ENCODE data around the gene PTPRF.

The PTPRF gene

GRCh38 chr1:43664369-43664768, 133.7 kb downstream of the PTPRF start:
- DNase-seq (ENCODE audit: low read depth in 2 of 2), result no peak

DNA sequence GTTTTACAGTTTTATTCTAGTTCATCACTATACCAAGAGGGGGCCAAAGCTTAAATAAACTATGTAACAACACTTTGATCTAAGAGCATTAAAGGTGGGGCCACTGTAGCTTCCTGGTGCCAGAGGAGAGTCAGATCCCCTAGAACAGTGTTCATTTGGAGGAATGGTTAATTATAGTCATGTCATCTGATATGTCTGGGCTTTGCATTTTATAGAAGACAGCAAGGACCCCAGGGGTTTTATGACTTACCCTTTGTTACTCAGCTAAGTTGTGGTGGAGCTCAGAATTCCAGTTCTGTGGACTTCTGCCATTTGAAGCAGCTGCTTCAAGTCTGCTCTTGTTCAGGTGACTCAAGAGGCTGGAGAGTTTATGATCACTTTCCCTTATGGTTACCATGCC, 135.9 kb downstream of the PTPRF start:
- no peak for DNase-seq (ENCODE audit: low read depth in 2 of 2)

DNA sequence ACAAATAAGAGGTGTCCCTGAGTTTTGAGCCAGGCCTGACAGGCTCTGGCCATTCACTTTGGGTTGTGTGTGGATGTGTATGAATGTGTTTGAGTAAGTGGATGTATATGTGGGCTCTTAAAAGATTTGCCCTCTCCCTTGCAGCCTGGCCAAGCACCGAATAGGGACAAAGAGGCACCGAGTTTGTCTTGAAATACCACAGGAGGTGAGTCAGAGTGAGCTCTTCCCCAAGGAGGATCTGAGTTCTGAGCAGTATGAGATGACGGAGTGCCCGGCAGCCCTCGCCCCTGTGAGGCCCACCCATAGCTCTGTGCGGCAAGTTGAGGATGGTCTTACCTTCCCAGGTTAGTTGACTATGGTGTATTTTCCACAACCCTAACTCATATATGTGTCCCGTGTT, 138.3 kb downstream of the PTPRF start:
- no peak for DNase-seq (ENCODE audit: low read depth in 2 of 2)

- DNase-seq (ENCODE audit: low read depth in 2 of 2), result no peak
These were observed 139.2 kb downstream of the PTPRF start for GRCh38 chr1:43669878-43670277.

DNA sequence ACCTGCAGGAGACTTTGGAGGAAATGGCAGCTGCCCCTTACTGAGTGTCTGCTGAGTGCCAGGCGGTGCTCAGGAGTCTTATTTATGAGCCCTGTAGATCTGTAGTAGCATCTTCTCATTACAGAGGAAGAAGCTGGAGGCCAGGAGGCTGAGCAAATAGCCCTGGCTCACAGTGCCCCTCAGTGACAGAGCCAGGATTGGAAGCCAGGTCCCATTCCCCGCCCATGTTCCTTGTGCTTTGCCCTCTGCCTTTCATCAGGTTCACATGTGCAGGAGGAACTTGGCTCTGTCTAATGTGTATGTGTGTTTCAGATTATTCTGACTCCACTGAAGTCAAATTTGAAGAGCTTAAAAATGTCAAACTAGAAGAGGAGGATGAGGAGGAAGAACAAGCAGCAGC, 140.5 kb downstream of the PTPRF start:
- DNase-seq (ENCODE audit: low read depth in 2 of 2), result no peak

DNA sequence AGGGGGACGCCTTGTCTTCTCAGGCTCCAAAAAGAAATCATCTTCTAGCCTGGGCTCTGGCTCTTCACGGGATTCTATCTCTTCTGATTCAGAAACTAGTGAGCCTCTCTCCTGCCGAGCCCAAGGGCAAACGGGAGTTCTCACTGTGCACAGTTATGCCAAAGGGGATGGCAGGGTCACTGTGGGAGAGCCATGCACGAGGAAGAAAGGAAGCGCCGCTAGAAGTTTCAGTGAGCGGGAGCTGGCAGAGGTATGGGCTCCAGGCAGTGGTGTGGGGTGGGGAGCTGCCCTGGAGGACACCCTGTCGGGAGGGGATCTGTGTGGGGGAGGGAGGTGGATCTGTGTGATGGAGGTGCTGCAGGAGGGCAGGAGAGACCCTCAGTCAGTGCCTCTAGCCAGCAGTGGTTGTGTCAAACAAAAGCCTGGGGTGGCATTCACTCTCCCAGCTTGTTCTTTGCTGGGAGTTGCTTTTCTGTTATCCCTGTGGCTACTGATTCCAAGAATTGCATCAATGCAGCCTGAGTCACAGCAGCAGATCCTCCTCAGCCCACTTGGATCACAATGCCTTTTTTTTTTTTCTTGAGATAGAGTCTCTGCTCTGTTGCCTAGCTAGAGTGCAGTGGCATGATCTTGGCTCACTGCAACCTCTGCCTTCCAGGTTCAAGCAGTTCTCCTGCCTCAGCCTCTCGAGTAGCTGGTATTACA, 141.1 kb downstream of the PTPRF start:
- DNase-seq (ENCODE audit: low read depth in 2 of 2), result no peak

GRCh38 chr1:43673261-43673660, 142.6 kb downstream of the PTPRF start:
- no peak for DNase-seq (ENCODE audit: low read depth in 2 of 2)

Data from stimulated activated CD8-positive, alpha-beta memory T cell treated with anti-CD3 and anti-CD28 coated beads, Interleukin-7, amount 100 ng/mL, for 1 hour (primary cell).